Thyroid gland (tissue), 4 donors: ENCODE measurements around the gene ZNF681. TPM values are rescaled to one million over a fixed set of nuclear protein-coding genes. Genes with fewer than 3 reads are reported as not detected.
"Not testable (repeated sequence)": the region's sequence is repeated elsewhere in the genome, so short reads cannot be mapped to it uniquely, and the experiment has no call there.

Source experiments
- DNase-seq, 2 donors: peaks; one replicate each; pipeline ENCODE4 v3.0.0-alpha.2; 2019
- H3K27ac ChIP-seq, 3 donors: fragments of 200-600 bp; sonication (generic); 1 replicate in 2 of 3; 2 replicates in 1 of 3; pipeline ENCODE4 v1.5.1; 2016 to 2019; ENCODE audit warnings: mild to moderate bottlenecking in 1 of 3, moderate library complexity in 1 of 3
- H3K27me3 ChIP-seq: fragments of 200-600 bp; sonication (generic); one replicate; pipeline ENCODE4 v1.5.1; 2019
- H3K36me3 ChIP-seq, 2 donors: fragments of 200-600 bp; sonication (generic); one replicate each; pipeline ENCODE4 v1.5.1; 2016 to 2019
- H3K4me1 ChIP-seq, 2 donors: fragments of 200-600 bp; sonication (generic); one replicate each; pipeline ENCODE4 v1.5.1; 2017 to 2019
- H3K4me3 ChIP-seq, 3 donors: fragments of 200-600 bp; sonication (generic); replicated peaks in 1 of 3; 1 replicate in 2 of 3; 2 replicates in 1 of 3; pipeline ENCODE4 v1.5.1; 2016; ENCODE audit warnings: mild to moderate bottlenecking in 1 of 3
- H3K9me3 ChIP-seq: fragments of 200-600 bp; sonication (generic); one replicate; pipeline ENCODE4 v1.5.1; 2017
- POLR2A ChIP-seq, 2 donors: fragments of 450-650 bp; IDR thresholded peaks; one replicate each; pipeline ENCODE4 v1.6.1; 2017; ENCODE audit warnings: antibody characterized with exemption in 2 of 2, mild to moderate bottlenecking in 2 of 2, moderate library complexity in 1 of 2
- WGBS, 2 donors: methylation state at CpG; one replicate each; pipeline ENCODE4 v1.1.5; 2017; 5-methylcytosine and 5-hydroxymethylcytosine counted together
- intact Hi-C: fragments of 100-400 bp; cut with DNase I; formaldehyde crosslinking; loops from one replicate; pipeline ENCODE4 v1.15.1; 2023
- total RNA-seq, 4 donors: library from RNA; depleted of rRNA; stranded (reverse); fragments of >200 nt; gene quantifications; one replicate each; pipeline ENCODE4 v1.2.3, GENCODE V29; 2016
- TF ChIP-seq, protein P1 (sequence below), 6 experiments: fragments of 200-600 bp in 3 of 6; fragments of 450-650 bp in 3 of 6; sonication (generic) in 3 of 6; IDR thresholded peaks; one replicate each; pipeline ENCODE4 v1.5.1; 2016 to 2019; ENCODE audit warnings: antibody characterized with exemption in 6 of 6, mild to moderate bottlenecking in 2 of 6, inconsistent platforms in 1 of 6, moderate library complexity in 1 of 6

Gene ZNF681
- total RNA-seq, 4 donors from 2014 or later: 1.6 to 4.5 (median 2.0) TPM

DNA sequence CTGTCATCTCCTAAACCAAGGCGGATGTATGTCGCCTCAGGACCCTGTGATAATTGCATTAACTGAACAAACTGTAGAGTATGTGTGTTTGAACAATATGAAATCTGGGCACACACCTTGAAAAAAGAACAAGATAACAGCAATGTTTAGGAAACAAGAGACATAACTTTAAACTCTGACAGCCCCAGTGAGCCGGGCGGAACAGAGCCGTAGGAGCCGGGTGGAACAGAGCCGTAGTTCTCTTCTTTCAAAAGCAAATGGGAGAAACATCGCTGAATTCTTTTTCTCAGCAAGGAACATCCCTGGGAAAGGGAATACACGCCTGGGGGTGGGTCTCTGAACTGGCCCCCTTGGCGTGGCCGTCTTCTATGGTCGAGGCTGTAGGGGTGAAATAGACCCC, 39.9 kb downstream of the ZNF681 start:
- H3K27me3 ChIP-seq: no peaks in the 10 kb centered on the region
- intact Hi-C loops: no loop called here
- TF ChIP-seq, protein P1, sequence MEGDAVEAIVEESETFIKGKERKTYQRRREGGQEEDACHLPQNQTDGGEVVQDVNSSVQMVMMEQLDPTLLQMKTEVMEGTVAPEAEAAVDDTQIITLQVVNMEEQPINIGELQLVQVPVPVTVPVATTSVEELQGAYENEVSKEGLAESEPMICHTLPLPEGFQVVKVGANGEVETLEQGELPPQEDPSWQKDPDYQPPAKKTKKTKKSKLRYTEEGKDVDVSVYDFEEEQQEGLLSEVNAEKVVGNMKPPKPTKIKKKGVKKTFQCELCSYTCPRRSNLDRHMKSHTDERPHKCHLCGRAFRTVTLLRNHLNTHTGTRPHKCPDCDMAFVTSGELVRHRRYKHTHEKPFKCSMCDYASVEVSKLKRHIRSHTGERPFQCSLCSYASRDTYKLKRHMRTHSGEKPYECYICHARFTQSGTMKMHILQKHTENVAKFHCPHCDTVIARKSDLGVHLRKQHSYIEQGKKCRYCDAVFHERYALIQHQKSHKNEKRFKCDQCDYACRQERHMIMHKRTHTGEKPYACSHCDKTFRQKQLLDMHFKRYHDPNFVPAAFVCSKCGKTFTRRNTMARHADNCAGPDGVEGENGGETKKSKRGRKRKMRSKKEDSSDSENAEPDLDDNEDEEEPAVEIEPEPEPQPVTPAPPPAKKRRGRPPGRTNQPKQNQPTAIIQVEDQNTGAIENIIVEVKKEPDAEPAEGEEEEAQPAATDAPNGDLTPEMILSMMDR (IDR thresholded peaks at IDR 0.05): no peak
- TF ChIP-seq POLR2A (IDR thresholded peaks at IDR 0.05): no peak

DNA sequence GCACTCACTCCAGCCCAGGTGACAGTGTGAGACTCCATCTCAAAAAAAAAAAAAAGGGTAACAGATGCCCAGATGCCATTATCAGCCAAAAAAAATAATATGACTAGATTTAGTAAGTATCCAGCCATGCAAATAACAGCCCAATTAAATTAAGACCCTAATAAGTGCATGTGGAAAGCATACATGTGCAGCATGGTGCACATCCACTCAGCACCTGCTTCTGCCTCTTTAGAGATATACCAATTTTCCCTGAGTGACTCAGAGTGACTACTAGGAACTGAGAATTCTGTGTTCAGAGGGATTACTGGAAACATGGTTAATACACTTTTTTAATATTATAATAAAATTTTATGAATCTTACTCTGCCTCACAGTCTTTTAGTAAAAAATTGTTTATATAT, 41.9 kb downstream of the ZNF681 start:
- Histone ChIP-seq H3K4me1 (no peaks in the 10 kb centered on the region), H3K4me3 (no peak overlapping the region), H3K27me3 (no peaks in the 10 kb centered on the region), H3K9me3 (no peaks in the 10 kb centered on the region), H3K27ac (no peak overlapping the region), H3K36me3 (no peaks in the 10 kb centered on the region)
- intact Hi-C loops: no loop called here
- DNase-seq: no peak
- TF ChIP-seq POLR2A (IDR thresholded peaks at IDR 0.05): no peak
- TF ChIP-seq, protein P1 (IDR thresholded peaks at IDR 0.05): no peak

More for the DNA sequence above, 39.9 kb downstream of the ZNF681 start:
- WGBS, 2 donors: 21 to 27% methylated on average over 9 to 12 of the region's 12 CpGs
- Histone ChIP-seq H3K36me3 (no peaks in the 10 kb centered on the region), H3K9me3 (no peaks in the 10 kb centered on the region), H3K4me1 (no peaks in the 10 kb centered on the region), H3K27ac (no peak overlapping the region), H3K4me3 (no peak overlapping the region)
- no peak for DNase-seq

DNA sequence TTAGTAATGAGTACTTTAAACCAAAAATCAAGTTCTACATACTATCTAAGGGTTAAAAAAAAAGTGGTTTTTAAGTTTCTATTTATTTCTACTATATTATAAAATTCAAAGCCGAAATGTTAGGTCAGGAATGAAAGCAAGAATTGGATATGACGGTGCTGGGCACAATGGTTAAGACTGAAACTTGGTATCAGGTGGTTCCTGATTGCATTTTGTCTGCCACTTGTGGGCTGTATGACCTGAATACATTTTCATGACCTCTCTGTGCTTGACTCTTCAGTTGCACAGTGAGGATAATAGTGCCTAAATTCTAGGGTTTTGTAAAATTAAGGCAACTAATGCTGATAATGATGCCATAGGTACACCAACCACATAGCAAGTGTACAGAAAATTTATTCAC, 49.3 kb downstream of the ZNF681 start:
- H3K4me3 ChIP-seq: no peak overlapping the region
- no peaks in the 10 kb centered on the region for H3K9me3 ChIP-seq
- no peak for DNase-seq
- intact Hi-C loops: no loop called here
- no peak for TF ChIP-seq POLR2A (IDR thresholded peaks at IDR 0.05)
- WGBS, 2 donors: 43 to 44% methylated on average over 2 of the region's 2 CpGs
- H3K4me1 ChIP-seq: no peaks in the 10 kb centered on the region
- no peaks in the 10 kb centered on the region for H3K27me3 ChIP-seq
- no peak overlapping the region for H3K27ac ChIP-seq
- H3K36me3 ChIP-seq: no peaks in the 10 kb centered on the region

DNA sequence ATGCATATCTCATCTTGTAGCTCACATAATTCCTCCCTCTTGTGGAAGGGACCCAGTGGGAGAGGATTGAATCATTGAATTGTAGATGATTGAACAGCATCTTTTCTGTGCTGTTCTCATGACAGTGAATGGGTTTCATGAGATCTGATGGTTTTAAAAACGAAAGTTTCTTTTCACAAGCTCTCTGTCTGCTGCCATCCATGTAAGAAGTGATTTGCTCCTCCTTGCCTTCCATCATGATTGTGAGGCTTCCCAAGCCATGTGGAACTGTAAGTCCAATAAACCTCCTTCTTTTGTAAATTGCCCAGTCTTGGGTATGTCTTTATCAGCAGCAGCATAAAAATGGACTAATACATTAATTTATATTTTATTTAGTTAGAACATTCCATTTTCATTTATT, 52.0 kb downstream of the ZNF681 start:
- no peak for DNase-seq
- no peaks in the 10 kb centered on the region for H3K9me3 ChIP-seq
- intact Hi-C loops: no loop called here
- no peaks in the 10 kb centered on the region for H3K36me3 ChIP-seq
- H3K4me3 ChIP-seq: no peak overlapping the region
- H3K27ac ChIP-seq: no peak overlapping the region
- no peaks in the 10 kb centered on the region for H3K27me3 ChIP-seq
- no peaks in the 10 kb centered on the region for H3K4me1 ChIP-seq
- no peak for TF ChIP-seq POLR2A (IDR thresholded peaks at IDR 0.05)
- 97 to 100% methylated on average over 1 of the region's 1 CpG for WGBS, 2 donors

DNA sequence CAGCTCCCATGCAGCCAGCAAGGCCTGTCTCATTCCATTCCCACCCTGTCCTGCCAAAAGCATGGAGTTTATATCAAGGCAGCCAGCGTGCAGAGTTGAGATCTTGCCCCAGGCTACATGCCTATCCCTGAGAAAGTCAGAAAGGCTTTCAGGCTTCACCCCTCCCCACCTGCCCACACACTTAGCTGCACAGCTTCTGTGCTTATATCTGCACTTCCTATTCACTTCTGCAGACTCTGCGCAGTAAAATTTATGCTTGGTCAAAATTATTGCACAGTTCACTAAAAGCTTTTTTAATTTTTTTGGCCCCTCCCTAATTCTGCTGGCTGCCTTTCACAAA, 59.2 kb downstream of the ZNF681 start:
- H3K4me1 ChIP-seq: no peaks in the 10 kb centered on the region
- TF ChIP-seq, protein P1 (IDR thresholded peaks at IDR 0.05): no peak
- no peak for TF ChIP-seq POLR2A (IDR thresholded peaks at IDR 0.05)
- H3K27me3 ChIP-seq: no peaks in the 10 kb centered on the region
- no peaks in the 10 kb centered on the region for H3K9me3 ChIP-seq
- intact Hi-C loops: no loop called here
- DNase-seq: no peak
- no peak overlapping the region for H3K4me3 ChIP-seq
- no peak overlapping the region for H3K27ac ChIP-seq
- no peaks in the 10 kb centered on the region for H3K36me3 ChIP-seq
- WGBS, 2 donors: 66 to 75% methylated on average over 2 of the region's 2 CpGs

DNA sequence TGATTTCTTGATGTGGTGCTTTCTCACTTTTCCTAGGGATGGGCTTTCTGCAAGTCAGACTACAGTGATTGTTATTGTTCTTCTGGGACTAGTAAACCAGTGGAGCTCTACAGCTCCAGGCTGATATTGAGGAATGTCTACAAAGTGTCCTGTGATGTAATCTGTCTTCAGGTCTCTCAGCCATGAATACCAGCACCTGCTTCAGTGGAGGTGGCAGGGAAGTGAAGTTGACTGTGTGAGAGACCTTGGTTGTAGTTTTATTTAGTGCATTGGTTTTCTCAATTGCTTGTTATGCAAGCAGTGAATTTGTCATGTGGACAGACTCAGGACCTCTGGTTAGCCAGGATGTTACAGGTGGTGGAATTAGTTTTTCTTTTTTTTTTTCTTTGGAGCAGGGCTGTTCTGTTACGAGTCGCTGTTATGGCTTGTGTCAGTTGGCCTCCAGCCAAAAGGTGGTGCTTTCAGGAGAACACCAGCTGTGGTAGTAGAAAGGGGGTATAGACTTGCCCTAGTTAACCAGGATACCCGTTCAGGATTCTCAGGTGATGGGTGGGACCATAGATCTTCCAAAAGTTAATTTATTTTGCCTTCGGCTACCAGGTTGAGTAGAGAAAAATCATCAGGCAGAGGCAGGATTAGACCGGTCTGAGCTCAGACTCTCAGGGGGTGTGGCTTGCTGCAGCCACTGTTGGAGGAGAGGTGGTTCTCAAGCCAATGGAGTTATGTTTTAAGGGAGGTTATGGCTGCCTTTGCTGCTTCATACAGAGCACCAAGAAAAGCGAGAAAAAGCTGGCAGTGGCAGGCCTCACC, 59.8 kb downstream of the ZNF681 start:
- intact Hi-C loops: no loop called here
- DNase-seq: peak; percentile 38 to 42
- Histone ChIP-seq H3K27ac (no peak overlapping the region), H3K4me1 (no peaks in the 10 kb centered on the region), H3K36me3 (no peaks in the 10 kb centered on the region), H3K4me3 (no peak overlapping the region), H3K27me3 (no peaks in the 10 kb centered on the region), H3K9me3 (no peaks in the 10 kb centered on the region)
- 40% methylated on average over 6 of the region's 6 CpGs for WGBS, 2 donors
- no peak for TF ChIP-seq POLR2A (IDR thresholded peaks at IDR 0.05)
- TF ChIP-seq, protein P1 (IDR thresholded peaks at IDR 0.05): no peak

DNA sequence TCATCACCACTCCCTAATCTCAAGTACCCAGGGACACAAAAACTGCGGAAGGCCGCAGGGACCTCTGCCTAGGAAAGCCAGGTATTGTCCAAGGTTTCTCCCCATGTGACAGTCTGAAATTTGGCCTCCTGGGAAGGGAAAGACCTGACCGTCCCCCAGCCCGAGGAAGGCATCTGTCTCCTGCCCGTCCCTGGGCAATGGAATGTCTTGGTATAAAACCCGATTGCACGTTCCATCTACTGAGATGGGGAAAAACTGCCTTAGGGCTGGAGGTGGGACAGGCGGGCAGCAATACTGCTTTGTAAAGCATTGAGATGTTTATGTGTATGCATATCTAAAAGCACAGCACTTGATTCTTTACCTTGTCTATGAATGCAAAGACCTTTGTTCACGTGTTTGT, 65.8 kb downstream of the ZNF681 start:
- H3K4me1 ChIP-seq, H3K27me3 ChIP-seq, H3K27ac ChIP-seq, intact Hi-C loops, DNase-seq, H3K9me3 ChIP-seq, H3K36me3 ChIP-seq, H3K4me3 ChIP-seq: not testable (repeated sequence)
- WGBS, 2 donors: 44 to 48% methylated on average over 9 of the region's 9 CpGs
